Measurements from ENCODE around the gene MAZ.

DNA sequence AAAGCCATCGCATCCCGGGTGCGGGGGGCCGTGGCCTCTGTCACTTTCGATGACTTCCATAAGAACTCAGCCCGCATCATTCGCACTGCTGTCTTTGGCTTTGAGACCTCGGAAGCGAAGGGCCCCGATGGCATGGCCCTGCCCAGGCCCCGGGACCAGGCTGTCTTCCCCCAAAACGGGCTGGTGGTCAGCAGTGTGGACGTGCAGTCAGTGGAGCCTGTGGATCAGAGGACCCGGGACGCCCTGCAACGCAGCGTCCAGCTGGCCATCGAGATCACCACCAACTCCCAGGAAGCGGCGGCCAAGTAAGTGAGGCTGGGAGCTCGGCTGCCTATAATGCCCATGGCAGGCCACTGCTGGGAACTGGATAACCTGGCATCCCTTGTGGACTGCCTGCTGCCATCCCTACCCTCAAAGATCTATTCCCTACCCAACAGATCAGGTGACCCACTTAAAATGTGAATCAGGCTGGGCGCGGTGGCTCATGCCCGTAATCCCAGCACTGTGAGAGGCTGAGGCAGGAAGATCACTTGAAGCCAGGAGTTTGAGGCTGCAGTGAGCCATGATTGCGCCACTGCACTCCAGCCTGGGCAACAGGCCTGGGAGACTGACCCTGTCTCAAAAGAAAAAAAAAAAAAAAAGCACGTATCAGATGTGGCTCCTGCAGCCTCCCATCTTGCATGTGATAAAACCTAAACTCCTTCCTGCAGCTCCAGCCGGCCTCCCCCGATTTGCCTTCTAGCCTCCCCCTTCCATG is 38.4 kb downstream of the MAZ start:
- no peak for TF ChIP-seq ZFX (IDR thresholded peaks at IDR 0.05; ENCODE audit: borderline replicate concordance)
- TF ChIP-seq CTCF (IDR thresholded peaks at IDR 0.05): no peak

Measured in 22Rv1 (cell line).